ENCODE data around the gene DNASE2.

GRCh38 chr19:12891553-12892021 lies 10.3 kb upstream of the DNASE2 start:
- TF ChIP-seq CTCF (optimal IDR thresholded peaks at IDR 0.05 in 1 of 3, IDR thresholded peaks at IDR 0.05 in 1 of 3, conservative IDR thresholded peaks at IDR 0.05 in 1 of 3; ENCODE audit: extremely low read depth in 1 of 3, insufficient read depth in 2 of 3, low read length in 3 of 3) (no peak), EZH2 (IDR thresholded peaks at IDR 0.05; ENCODE audit: low read length) (no peak)
